ENCODE results near the gene C1QTNF8. TPM values are rescaled to one million over a fixed set of nuclear protein-coding genes. Genes with fewer than 3 reads are reported as not detected.

The C1QTNF8 gene
- total RNA-seq, 4 donors from 2014 or later: not detected

GRCh38 chr16:1130382-1130781 is 34.3 kb upstream of the C1QTNF8 start:
- Histone ChIP-seq H3K27ac (no peak overlapping the region), H3K36me3 (no peaks in the 10 kb centered on the region), H3K9me3 (no peaks in the 10 kb centered on the region), H3K4me1 (no peaks in the 10 kb centered on the region), H3K4me3 (no peak overlapping the region), H3K27me3 (no peaks in the 10 kb centered on the region)
- TF ChIP-seq CTCF (IDR thresholded peaks at IDR 0.05) (no peak), POLR2A (IDR thresholded peaks at IDR 0.05) (no peak)
- no peak for DNase-seq

- no peak for DNase-seq
- no peak for TF ChIP-seq CTCF (IDR thresholded peaks at IDR 0.05)
- no peak for TF ChIP-seq POLR2A (IDR thresholded peaks at IDR 0.05)
- Histone ChIP-seq H3K36me3 (no peaks in the 10 kb centered on the region), H3K9me3 (no peaks in the 10 kb centered on the region), H3K27me3 (no peaks in the 10 kb centered on the region), H3K4me3 (no peak overlapping the region), H3K4me1 (no peaks in the 10 kb centered on the region), H3K27ac (no peak overlapping the region)
Measured at GRCh38 chr16:1129106-1129960, 33.3 kb upstream of the C1QTNF8 start.

GRCh38 chr16:1127971-1128715 is 32.1 kb upstream of the C1QTNF8 start:
- no peak for DNase-seq
- Histone ChIP-seq H3K36me3 (no peaks in the 10 kb centered on the region), H3K27me3 (no peaks in the 10 kb centered on the region), H3K4me1 (no peaks in the 10 kb centered on the region), H3K4me3 (no peak overlapping the region), H3K9me3 (no peaks in the 10 kb centered on the region), H3K27ac (no peak overlapping the region)
- TF ChIP-seq CTCF (IDR thresholded peaks at IDR 0.05): no peak
- no peak for TF ChIP-seq POLR2A (IDR thresholded peaks at IDR 0.05)

GRCh38 chr16:1127101-1127500 is 31.1 kb upstream of the C1QTNF8 start:
- TF ChIP-seq CTCF (IDR thresholded peaks at IDR 0.05) (no peak), POLR2A (IDR thresholded peaks at IDR 0.05) (no peak)
- no peak for DNase-seq
- H3K36me3 ChIP-seq: no peaks in the 10 kb centered on the region
- no peaks in the 10 kb centered on the region for H3K27me3 ChIP-seq
- no peaks in the 10 kb centered on the region for H3K9me3 ChIP-seq
- no peak overlapping the region for H3K27ac ChIP-seq
- no peak overlapping the region for H3K4me3 ChIP-seq
- H3K4me1 ChIP-seq: no peaks in the 10 kb centered on the region

- no peak overlapping the region for H3K27ac ChIP-seq
- H3K4me1 ChIP-seq: no peaks in the 10 kb centered on the region
- no peak for DNase-seq
- no peaks in the 10 kb centered on the region for H3K27me3 ChIP-seq
- TF ChIP-seq CTCF (IDR thresholded peaks at IDR 0.05) (no peak), POLR2A (IDR thresholded peaks at IDR 0.05) (no peak)
- no peaks in the 10 kb centered on the region for H3K36me3 ChIP-seq
- H3K4me3 ChIP-seq: no peak overlapping the region
- H3K9me3 ChIP-seq: no peaks in the 10 kb centered on the region
Measured at GRCh38 chr16:1126586-1126985, 30.5 kb upstream of the C1QTNF8 start.

All from Peyer's patch (tissue), 4 donors.